SU-DHL-6 (cell line): ENCODE data around the gene NDUFC1.
"Not testable (repeated sequence)": the region's sequence is repeated elsewhere in the genome, so short reads cannot be mapped to it uniquely, and the experiment has no call there.

ENCODE experiments used
- H2AFZ ChIP-seq: fragments of 200-600 bp; sonication (generic); 2 replicates; pipeline ENCODE4 v1.6.1; 2014; ENCODE audit warnings: low read depth, mild to moderate bottlenecking, moderate library complexity, mixed read lengths, antibody characterized with exemption, low read length; ENCODE audit not compliant: severe bottlenecking
- H3F3A ChIP-seq: fragments of 200-600 bp; shearing (Covaris generic); 2 replicates; pipeline ENCODE4 v1.6.0; 2016; ENCODE audit warnings: antibody characterized with exemption, mild to moderate bottlenecking; ENCODE audit not compliant: insufficient read depth
- H3K27ac ChIP-seq: fragments of 200-600 bp; sonication (generic); 2 replicates; pipeline ENCODE4 v1.5.1; 2016; ENCODE audit warnings: low read depth, mild to moderate bottlenecking, low read length, moderate library complexity, mixed read lengths
- H3K27me3 ChIP-seq: fragments of 200-600 bp; sonication (generic), shearing (Covaris generic); 2 replicates; pipeline ENCODE4 v1.6.0; 2014; ENCODE audit warnings: mild to moderate bottlenecking, low read length
- H3K36me3 ChIP-seq: fragments of 200-600 bp; sonication (generic); 2 replicates; pipeline ENCODE4 v1.6.1; 2014; ENCODE audit warnings: mild to moderate bottlenecking, low read length, mixed read lengths
- H3K4me2 ChIP-seq: fragments of 300-600, 200-600 bp; shearing (Covaris generic), sonication (generic); 2 replicates; pipeline ENCODE4 v1.6.0; 2014; ENCODE audit warnings: low read length, low read depth, mild to moderate bottlenecking; ENCODE audit not compliant: poor library complexity, severe bottlenecking
- H3K4me3 ChIP-seq: fragments of 200-600 bp; sonication (generic); 2 replicates; pipeline ENCODE4 v1.5.1; 2014; ENCODE audit warnings: antibody characterized with exemption, low read length, mild to moderate bottlenecking, mixed read lengths; ENCODE audit not compliant: insufficient read depth, poor library complexity, severe bottlenecking
- H3K79me2 ChIP-seq: fragments of 200-600 bp; sonication (generic); 2 replicates; pipeline ENCODE4 v1.6.1; 2014; ENCODE audit warnings: mild to moderate bottlenecking, low read length, moderate library complexity; ENCODE audit not compliant: insufficient read depth
- H3K9ac ChIP-seq: fragments of 200-600 bp; sonication (generic); 2 replicates; pipeline ENCODE4 v1.7.0; 2014; ENCODE audit warnings: mild to moderate bottlenecking, low read length
- H3K9me2 ChIP-seq: fragments of 200-600 bp; sonication (generic); replicated peaks from 2 replicates; pipeline ENCODE4 v1.6.1; 2014; ENCODE audit warnings: low read length; ENCODE audit not compliant: insufficient read depth
- H3K9me3 ChIP-seq: fragments of 200-600 bp; sonication (generic); 2 replicates; pipeline ENCODE4 v1.6.1; 2014; ENCODE audit warnings: low read length, mixed read lengths; ENCODE audit not compliant: insufficient read depth
- H4K20me1 ChIP-seq: fragments of 200-600 bp; sonication (generic); 2 replicates; pipeline ENCODE4 v1.6.1; 2014; ENCODE audit warnings: low read depth, mild to moderate bottlenecking, antibody characterized with exemption, low read length, moderate library complexity, mixed read lengths
- CTCF ChIP-seq: fragments of 200-600 bp; sonication (generic); IDR thresholded peaks from one replicate; pipeline ENCODE4 v1.5.1; 2017; ENCODE audit warnings: antibody characterized with exemption, mild to moderate bottlenecking, low read length, moderate library complexity; ENCODE audit not compliant: insufficient read depth, poor library complexity, severe bottlenecking
- EZH2phosphoT487 ChIP-seq: fragments of 200-600 bp; sonication (generic), shearing (Covaris generic); conservative IDR thresholded peaks from 2 replicates; pipeline ENCODE4 v1.6.1; 2018; ENCODE audit warnings: mild to moderate bottlenecking, antibody characterized with exemption, low read length, moderate library complexity, mixed read lengths

The NDUFC1 gene

GRCh38 chr4:139314047-139314800, 11.9 kb upstream of the NDUFC1 start:
- Histone ChIP-seq H3K4me3 (no peak overlapping the region), H3K79me2 (peaks cover 97% of the 10 kb centered on the region), H3K27me3 (no peaks in the 10 kb centered on the region), H2AFZ (no peak overlapping the region), H3K9me3 (no peaks in the 10 kb centered on the region), H4K20me1 (no peaks in the 10 kb centered on the region; the same call in 1 of the 2 replicates), H3K4me2 (peak overlapping the region; percentile 10), H3K27ac (peak overlapping the region; percentile 50), H3K9ac (no peak overlapping the region), H3F3A (peaks cover 25% of the 10 kb centered on the region; the same call in 1 of the 2 replicates), H3K36me3 (peaks cover 7% of the 10 kb centered on the region), H3K9me2 (no peaks in the 10 kb centered on the region)
- no peak for TF ChIP-seq EZH2phosphoT487
- TF ChIP-seq CTCF, result no peak

GRCh38 chr4:139313414-139313813, 11.1 kb upstream of the NDUFC1 start:
- H3K9me3 ChIP-seq, H3K4me3 ChIP-seq, H3K36me3 ChIP-seq, H4K20me1 ChIP-seq, H3K9me2 ChIP-seq, H3K27me3 ChIP-seq, H2AFZ ChIP-seq, H3K9ac ChIP-seq: not testable (repeated sequence)
- Histone ChIP-seq H3F3A (peaks cover 25% of the 10 kb centered on the region; the same call in 1 of the 2 replicates), H3K79me2 (peaks cover 97% of the 10 kb centered on the region), H3K27ac (peak overlapping the region; percentile 74), H3K4me2 (peak overlapping the region; percentile 26)

- Histone ChIP-seq H3F3A (peaks cover 25% of the 10 kb centered on the region; the same call in 1 of the 2 replicates), H3K27ac (peak overlapping the region; percentile 74), H3K4me3 (no peak overlapping the region), H3K9me3 (no peaks in the 10 kb centered on the region), H2AFZ (no peak overlapping the region), H4K20me1 (no peaks in the 10 kb centered on the region; the same call in 1 of the 2 replicates), H3K9me2 (no peaks in the 10 kb centered on the region), H3K4me2 (peak overlapping the region; percentile 26), H3K27me3 (no peaks in the 10 kb centered on the region), H3K36me3 (peaks cover 7% of the 10 kb centered on the region), H3K79me2 (peaks cover 97% of the 10 kb centered on the region), H3K9ac (no peak overlapping the region)
- TF ChIP-seq EZH2phosphoT487 (no peak), CTCF (no peak)
Observed at GRCh38 chr4:139312552-139313332, 10.5 kb upstream of the NDUFC1 start.
